Hematopoietic multipotent progenitor cell treated with erythropoietin and hydrocortisone succinate and interleukin-3 and kit ligand, for 15 days (in vitro differentiated cells): Measurements from ENCODE around the gene HIVEP2.

Experiments used
- DNase-seq: peaks from one replicate; pipeline ENCODE4 v3.0.0-alpha.2; 2015; ENCODE audit warnings: low spot score

The HIVEP2 gene

DNA sequence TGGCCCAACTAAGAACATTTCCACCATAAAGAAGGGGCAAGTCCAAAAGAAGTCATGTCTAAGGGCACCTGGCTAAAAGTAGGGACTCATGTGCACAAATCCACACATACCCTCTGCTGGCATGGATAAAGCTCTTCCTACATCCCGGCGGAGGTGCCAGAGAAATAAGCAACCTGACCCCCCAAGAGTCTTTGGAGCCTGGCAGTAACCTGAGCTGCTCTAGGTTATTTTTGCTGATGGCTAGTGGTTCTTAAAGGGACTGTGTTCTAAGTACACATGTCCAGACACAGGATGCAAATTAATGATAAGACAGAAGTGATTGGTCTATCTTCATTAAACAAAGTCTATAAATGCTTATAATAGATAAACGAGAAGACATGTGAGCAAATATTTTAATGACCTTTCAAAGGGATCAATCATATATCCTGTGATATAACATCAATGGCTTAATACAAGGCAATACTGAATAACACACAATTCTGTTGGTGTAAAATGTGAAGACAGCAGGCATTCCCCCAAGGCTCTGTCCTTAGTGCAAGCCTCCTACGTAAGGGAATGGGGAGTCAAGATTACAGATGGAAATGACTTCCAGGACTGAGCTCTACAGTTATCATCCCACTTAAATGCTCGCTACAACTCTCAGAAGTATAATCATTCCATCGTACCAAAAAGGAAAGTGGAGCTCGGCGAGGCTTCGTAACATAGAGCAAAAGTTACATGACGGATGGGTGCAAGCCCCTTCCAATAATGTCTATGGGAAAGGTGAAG, 52.5 kb downstream of the HIVEP2 start:
- DNase-seq, result no peak

DNA sequence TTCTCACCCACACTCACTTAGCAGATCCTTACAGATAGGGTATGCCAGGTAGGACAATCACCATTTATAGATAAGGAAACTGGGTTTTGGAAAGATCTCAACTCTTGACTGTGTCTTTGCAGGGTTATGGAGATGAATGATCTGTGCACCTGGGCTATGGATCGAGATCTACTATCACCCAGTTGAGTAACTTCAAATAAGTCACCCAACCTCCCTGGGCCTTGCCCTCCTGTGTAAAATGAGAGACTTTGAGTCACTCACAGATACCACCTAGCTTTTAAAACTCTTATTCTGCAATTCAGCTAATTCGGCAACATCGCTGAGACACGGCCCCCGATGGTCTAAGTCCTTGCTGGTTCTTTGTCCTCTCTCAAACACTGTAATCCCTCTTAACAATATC, 53.5 kb downstream of the HIVEP2 start:
- DNase-seq, result no peak

DNA sequence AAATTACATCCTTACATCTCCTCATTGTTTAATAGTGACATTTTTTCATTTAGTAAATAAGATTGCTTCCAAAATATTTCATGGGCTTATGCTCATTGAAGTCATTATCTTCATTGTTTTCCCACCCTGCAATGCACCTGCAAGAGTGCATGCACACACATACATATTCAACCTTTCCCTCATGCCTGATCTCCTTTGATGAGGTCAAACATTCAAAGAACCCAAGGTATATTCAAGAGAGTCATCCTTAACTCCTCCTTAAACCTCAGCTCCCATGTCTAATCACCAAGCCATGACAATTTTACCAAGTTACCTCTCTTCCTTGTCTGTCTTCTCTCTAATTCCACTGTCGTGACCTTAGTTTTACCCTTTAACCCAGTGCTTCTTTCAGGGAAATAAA, 56.5 kb downstream of the HIVEP2 start:
- DNase-seq, result no peak

DNA sequence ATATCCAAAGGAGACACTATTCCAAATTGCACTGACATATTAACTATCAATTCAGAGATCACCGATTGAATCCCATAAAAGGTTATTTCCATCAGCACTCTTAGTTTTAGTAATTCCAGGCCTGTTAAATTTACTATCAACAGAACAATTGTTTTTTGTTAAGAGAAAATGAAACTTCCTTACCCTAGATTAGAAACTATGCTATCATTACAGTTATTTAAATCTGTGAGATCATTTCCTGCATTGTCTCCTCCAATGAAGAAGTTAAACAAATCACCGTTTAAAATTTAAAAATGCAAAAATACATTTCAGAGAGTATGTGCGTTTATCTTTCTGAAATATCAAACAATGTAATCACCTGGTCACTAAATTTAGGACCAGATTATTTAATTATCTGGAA, 57.5 kb downstream of the HIVEP2 start:
- no peak for DNase-seq

DNA sequence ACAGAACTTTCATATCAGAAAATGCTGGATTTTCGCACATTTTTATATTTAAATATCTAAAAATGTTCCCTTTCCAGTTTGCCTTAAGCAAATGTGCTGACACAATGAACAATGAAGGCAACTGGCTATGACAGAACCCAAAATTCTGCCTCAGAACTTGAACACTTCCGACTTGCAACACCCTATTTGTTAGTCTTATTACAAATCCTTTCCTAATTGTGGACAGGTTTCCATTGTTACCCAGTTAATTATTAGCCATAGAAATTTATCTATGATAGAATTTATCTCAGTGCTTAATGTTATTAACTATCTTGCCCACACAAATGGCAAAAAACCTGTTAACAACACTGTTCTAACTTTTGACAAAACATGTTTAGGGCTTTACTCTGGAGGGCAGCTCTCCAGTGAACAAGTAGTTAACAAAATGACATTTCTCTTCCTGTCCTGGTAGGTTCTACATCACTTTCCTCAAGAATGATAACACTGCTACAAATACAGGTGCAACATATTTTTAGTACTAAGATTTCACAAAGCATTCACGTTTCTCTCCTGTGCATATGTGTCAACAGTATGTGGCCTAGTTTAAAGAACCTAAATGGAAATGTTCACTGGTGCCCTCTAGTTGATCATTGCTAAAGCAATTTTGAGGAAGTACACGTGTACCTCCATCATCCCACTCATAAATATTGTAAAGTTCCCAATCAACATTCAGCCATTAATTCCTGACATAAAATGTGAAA, 58.4 kb downstream of the HIVEP2 start:
- no peak for DNase-seq

DNA sequence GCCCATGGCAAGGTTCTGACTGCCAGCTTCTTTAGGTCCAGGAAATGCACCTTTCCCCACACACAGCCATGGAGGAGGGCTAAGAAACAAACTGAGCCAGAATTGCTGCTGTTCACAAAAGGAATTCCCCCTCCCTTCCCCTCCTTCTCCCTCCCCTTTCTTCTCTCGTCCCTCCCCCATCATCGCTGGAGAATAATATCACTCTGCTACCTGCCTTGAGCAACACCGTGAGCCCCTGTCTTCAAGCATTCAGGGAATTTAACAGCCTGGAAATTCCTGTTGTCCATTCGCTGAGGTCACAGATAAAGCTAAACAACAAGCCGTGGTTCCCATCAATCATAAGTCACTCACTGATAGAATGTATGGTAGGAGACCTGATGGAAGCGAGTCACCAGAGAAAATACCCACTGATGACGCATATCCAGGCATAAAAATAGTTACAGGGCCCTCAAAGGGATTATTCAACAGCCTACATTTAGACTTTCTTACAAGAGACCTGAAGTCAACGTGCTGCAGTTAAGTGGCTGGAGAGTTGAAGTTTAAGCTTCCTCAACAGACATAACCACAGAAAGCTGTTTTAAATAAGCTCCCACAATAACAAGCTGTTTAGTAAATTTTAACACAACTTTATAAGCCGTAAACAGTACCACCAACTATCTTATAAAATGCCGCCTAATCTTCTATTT, 59.7 kb downstream of the HIVEP2 start:
- no peak for DNase-seq

DNA sequence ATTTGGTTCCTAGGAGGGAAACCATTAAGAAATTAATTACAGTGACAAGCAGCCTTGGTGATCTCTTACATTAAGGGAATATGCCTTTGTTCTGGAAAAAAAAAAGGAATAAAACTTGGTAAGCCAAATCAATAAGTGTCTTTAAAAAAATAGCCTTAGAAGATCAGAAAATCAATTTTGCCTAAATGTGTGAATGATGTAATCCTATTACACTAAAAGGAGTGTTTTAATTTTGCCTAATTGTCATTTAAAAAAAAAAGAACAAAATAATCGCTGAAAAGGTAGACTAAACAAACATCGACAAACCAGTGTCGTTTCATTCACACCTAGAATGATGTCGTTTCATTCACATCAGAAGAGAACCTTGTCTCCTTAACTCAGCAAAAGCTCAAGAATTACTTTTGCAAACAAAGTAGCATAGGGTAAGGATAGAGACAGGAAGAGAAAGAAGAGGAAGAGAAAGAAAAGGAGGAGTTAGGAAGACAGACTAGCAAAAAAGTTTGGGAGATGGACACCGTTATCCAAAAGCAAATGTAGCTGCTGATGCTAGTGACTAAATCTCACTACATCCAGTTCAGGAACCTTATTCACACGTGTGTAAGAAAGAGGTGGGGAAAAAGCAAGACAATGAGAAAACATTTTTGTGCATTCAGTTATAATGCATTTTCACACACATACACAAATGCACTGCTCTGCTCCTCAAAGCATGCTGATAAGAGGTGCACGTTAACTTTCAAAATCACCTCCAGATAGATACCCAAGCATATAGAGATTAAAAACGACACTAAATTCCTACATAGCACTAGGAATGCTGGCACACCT, 60.6 kb downstream of the HIVEP2 start:
- no peak for DNase-seq

DNA sequence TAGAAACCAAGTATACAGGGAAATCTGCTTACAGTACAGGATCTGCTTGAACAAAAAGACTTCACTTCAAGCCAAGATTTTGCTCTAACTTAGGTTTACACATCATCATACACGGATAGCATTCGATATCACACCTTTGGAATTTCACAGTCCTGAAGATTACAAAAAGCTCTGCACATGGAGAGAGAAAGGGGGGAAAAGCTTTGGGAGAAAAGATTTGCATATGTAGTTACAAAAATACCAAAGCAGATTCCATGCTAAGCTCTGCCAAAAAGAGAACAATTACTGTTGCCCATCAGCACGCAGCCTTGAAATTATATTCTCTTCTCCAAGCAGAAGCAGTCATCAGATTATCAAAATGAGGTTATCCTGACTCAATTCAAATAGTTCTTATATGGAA, 62.0 kb downstream of the HIVEP2 start:
- DNase-seq, result no peak

DNA sequence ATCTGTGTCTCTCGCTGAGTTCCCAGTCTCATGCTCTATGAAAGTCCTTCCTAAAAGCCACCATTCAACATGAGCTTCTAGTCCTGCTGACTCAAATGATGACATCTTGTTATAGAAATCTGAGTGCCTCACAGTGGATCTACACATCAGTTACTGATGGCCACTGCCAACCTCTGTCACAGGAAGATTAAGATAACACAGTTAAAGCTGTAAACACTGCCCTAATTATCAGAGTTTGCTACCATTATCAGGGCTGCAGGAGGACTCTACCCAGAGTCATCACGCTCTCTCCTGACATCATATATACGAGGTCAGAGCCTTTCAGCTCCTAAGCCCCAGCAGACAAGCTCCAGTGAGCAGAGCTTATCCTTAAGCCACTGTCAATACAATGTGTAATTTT, 63.2 kb downstream of the HIVEP2 start:
- no peak for DNase-seq

DNA sequence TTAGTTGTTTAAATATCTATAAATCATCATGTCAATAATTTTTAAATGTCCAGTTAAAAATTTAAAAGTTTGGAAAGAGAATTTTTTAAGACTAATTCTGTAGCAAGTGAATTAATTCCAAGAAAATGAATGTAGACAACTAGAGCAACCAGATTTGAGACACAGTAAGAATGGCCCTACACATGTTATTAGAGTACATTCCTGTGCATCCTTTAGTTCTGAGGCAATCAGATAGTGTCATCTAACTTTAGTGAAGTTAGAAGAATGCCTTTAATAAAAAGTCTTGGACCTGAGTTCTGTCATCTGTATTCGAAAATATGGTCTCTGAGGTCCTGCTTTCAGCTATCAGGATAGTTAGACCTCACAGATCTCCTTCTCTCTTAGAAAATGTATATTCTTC, 63.7 kb downstream of the HIVEP2 start:
- no peak for DNase-seq

DNA sequence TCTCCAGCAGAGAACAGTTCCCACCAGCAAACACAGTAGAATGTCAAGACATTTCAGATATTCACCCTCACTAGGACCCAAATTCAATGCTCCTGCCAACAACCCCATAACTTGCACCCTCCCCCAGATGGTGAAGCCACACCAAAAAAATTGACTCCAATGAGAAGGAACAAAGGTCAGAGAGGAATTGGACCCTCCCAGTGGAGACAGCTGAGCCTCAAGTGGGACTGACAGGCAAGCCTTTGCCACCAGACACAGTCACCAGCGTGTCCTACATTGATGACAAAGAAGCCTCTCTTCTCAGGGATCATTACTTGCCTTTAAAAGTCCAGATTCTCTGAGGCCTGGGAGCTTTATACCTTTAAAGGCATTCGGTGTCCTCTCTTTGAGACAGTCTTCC, 64.8 kb downstream of the HIVEP2 start:
- DNase-seq, result no peak

DNA sequence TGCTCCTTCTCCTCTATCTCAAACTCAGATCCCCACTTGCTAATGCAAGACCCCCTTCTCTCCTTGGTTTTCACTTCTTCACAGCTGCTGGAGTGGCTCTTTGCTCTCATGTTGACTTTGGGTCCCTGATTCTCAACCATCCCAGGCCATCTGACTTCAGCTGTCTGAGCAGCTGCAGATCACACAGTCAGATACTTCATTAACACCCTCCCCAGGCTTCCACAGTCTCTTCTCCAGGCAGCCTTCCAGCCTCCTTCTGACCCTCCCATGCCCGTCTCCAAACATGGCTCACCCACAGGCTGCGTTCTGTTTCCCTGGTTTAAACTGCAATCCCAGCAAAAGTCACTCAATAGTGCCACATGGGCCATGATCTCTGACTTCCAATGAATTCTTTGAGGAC, 65.4 kb downstream of the HIVEP2 start:
- no peak for DNase-seq

DNA sequence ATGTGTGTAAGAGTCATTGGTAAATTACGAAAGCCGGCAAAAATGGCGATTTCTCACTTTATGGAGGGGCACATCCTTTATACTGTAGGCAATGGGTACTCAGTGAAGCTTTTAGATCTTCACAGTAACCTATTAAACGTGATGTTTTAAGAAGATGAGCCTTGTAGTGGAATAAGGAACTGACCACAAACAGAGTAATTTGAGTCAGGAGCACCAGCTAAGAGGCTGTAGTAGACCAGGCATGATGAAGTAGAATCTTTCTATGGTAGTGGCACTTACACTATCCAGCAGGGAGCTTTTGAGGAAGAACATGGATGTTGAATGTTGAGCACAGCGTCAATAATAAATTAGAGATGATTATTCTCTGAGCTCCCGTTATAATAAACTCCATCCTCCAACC, 65.9 kb downstream of the HIVEP2 start:
- DNase-seq, result no peak

DNA sequence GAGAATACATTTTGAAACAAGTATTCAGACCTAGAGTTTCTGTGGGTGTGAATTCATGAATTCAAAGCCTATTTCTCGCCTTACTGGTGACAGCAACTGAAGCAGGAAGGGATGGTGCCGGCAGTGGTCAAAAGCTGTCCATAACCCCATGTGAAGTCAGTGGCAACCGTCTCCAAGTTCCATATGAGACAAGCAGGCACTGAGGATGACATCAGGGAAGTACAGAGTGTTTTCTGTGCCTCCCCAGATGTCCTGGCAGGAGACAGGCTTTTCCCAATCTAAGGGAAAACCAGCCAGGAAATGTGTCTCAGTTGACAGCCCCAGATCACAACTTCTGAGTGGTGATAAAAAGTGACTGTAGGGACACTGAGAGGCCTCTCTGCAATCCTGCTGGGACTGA, 66.6 kb downstream of the HIVEP2 start:
- no peak for DNase-seq

DNA sequence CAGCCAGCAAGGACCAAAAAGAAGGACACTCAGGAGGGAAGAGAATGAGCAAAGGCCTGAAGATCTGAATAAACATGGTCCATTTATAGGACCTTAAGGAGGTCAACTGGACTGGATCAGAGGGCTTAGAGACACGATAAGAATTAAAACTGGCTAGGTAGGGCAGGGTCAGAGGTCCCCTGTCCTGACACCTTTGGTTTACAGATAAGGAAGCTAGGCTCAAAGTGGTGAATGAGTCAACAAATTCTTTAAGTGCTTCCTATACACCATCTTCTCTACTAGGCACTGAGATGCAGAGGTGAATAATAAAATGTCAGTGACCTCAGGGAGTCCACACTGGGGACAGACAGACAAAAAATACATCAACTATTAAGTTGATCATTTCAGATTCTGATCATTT, 70.3 kb downstream of the HIVEP2 start:
- DNase-seq, result no peak

DNA sequence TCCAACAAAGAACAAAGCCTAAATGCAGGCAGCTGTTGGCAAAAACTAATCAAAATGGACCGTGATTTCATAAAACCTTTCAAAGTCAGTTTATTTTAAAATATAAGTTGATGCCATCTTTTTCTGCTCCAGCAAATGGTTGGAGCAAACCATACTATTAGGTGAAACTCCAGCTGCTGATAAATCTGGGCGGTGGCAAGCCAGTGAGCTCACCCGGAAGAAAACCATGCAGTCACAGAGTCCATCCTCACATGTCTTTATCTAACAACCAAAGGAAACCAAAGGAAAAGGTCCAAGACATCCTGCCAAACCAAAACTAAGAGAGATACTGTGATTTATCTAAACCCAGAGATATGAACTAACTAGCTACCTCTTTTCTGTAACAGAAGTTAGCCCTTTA, 72.6 kb downstream of the HIVEP2 start:
- DNase-seq, result no peak

DNA sequence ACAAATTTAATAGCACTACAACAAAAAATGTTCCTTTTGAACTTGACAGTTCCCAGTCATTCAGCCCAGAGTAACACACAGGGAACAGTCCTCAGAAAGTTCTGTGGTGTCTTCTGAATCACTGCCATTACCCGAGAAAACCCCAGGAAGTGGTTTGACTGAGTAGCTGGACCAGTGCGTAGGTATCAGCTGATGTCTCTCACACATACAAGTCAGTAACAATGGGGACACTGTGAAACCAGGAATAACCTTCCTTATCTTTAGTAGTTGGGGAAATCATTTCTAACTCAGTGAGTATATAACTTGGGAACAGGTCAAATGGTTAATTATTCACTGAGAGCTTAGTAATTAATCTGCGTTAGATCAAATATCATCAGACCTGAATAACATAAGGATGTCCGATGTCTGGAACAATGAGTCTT, 73.1 kb downstream of the HIVEP2 start:
- no peak for DNase-seq

DNA sequence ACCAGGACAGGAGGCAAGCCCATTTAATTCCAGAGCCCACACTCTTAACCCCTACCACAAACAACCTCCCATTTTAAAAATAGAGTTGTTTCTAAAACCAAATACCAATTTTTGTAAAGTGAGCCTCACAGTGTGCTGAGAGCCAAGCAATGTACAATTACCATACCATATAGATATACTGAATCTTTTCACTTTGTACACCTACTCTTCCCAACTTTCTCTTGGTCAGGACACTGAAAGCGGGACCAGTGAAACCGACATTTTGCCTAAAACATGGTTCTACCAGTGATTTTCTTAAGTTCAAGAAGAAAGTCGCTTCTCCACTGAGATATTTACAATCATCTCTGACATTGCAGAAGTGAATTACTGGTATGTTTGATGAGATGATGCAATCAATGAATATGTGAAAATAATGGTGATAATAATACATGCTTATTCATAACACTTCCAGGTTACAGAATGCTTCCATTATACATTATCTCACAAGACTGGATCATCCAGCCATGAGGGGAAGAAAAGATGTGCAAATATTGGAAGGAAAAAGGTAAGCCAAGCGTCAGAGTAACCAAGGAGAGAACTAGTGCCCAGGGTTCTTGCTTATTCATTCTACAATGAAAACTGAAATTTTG, 74.1 kb downstream of the HIVEP2 start:
- DNase-seq, result no peak

DNA sequence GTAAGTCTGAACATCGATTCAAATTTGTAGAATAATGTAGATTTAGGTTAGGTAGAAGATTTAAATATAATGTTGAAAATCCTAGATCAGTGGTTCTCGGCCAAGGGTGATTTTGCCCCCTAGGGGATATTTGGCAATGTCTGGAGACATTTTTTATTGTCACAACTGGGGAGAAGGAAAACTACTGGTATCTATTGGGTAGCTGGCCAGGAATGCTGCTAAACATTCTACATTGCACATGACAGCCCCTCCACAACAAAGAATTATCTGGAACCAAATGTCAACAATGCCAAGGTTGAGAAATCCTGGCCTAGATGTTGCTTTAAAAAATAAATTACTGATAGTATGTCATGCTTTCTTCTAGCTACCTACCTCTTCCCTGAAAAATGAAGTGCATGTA, 76.1 kb downstream of the HIVEP2 start:
- DNase-seq, result no peak

DNA sequence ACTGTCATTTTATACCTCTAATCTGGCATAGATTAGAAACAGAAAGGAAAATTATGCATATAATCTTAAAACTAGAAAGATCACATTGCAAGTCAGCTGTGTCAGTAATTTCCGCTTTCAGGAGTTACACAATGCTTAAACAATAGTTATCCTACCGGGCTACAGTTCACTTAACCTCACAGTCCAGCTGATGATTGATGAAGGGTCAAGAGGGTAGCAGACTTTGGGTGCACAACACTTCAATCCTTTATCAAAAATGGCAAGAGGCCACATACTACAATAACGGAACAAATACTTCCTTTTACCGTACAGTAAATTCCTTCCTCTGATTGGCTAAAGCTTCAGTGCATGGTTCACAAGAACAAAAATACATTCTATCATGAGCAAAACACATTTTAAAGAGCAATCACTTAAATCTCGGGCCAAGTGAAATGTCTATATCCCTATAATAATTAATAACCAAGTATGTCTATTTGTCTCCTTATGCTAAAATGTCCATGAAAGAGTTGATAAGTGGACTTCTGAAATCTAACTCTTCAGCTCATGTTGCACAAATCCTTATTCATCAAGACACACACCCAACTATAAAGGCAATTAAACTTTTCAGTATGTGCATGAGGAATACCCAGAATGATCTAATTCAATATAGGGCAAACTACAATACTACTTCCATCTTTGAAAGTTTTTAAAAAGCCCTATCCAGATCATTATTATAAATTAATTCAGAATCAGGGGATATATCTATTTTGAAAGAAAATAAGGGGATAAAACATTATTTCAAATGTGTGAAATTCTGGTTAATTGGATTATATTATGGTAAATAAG, 76.8 kb downstream of the HIVEP2 start:
- DNase-seq, result no peak

DNA sequence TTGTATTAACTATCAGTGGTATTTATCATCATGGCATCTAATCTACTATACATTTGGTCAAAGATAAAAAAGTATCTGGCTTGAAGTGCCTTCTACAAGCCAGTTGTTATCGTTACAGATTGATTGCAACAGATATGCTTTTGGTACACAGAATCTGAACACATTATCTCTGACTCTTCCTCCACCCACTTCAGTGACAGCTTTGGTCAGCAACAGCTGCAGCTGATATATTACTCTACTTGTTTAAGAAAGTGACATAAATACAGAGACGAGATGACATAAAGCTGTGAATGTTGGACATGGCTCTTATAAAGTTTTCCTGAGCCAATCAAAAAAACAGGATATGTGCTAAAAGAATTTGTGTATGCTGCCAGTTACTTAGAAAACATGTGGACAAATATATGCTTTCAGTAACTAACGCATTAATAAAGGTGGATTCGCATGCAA, 77.6 kb downstream of the HIVEP2 start:
- no peak for DNase-seq
